Mucosa of descending colon (tissue), 3 donors: Measurements from ENCODE around the gene PARVB. TPM values are rescaled to one million over a fixed set of nuclear protein-coding genes. Genes with fewer than 3 reads are reported as not detected.

Experiments used
- ATAC-seq: fragments of 200-7000 bp; cut with Tn5 transposase; one replicate; pipeline ENCODE4 v1.9.1; 2020; ENCODE audit warnings: mild to moderate bottlenecking, moderate library complexity
- DNase-seq, 3 donors: peaks; one replicate each; pipeline ENCODE4 v3.0.0-alpha.2; 2020
- H3K36me3 ChIP-seq: fragments of 200-600 bp; one replicate; pipeline ENCODE4 v1.8.0; 2021; ENCODE audit warnings: low read depth, mild to moderate bottlenecking
- H3K4me1 ChIP-seq: fragments of 200-600 bp; one replicate; pipeline ENCODE4 v1.8.0; 2021; ENCODE audit warnings: low read depth, mild to moderate bottlenecking
- H3K4me3 ChIP-seq: fragments of 200-600 bp; one replicate; pipeline ENCODE4 v1.8.0; 2021; ENCODE audit warnings: mild to moderate bottlenecking
- H3K9me3 ChIP-seq: fragments of 200-600 bp; one replicate; pipeline ENCODE4 v1.8.0; 2021; ENCODE audit warnings: mild to moderate bottlenecking
- CTCF ChIP-seq: fragments of 200-600 bp; IDR thresholded peaks from one replicate; pipeline ENCODE4 v1.8.0; 2022; ENCODE audit warnings: antibody characterized with exemption, mild to moderate bottlenecking
- intact Hi-C, 2 donors: fragments of 100-400 bp; cut with DNase I in 1 of 2; cut with micrococcal nuclease in 1 of 2; formaldehyde crosslinking; loops; one replicate each; pipeline versions ENCODE4 v1.11.0 to v1.11.1; 2022; cut with DNase I, micrococcal nuclease
- total RNA-seq, 3 donors: library from RNA; stranded (reverse); fragmentation: NEBNext Ultra II Directional in 2 of 3; extraction: Animal tissue kit (Norgen Biotek cat#: 25700) in 2 of 3; gene quantifications; one replicate each; pipeline versions ENCODE4 v1.2.1 to v1.2.4, GENCODE V29; 2021 to 2023
- donor health status: DM: no; HTN: no; CAD: no; lungs with moderate emphysema.
- donor health status: DM: no; HTN: no; CAD: no.
- donor health status: DM: no; HTN: yes; CAD: no.

Gene PARVB
- total RNA-seq, 3 donors from 2014 or later = 5.2 to 35.7 (median 14.9) TPM

GRCh38 chr22:44163536-44163935 is 139.4 kb downstream of the PARVB start:
- Histone ChIP-seq H3K36me3 (no peaks in the 10 kb centered on the region), H3K9me3 (no peaks in the 10 kb centered on the region), H3K4me1 (no peaks in the 10 kb centered on the region), H3K4me3 (no peak overlapping the region)
- ATAC-seq (no peak), DNase-seq (no peak)
- intact Hi-C loops = no loop called here
- TF ChIP-seq CTCF = no peak

- ATAC-seq (no peak), DNase-seq (no peak)
- Histone ChIP-seq H3K4me3 (no peak overlapping the region), H3K4me1 (no peaks in the 10 kb centered on the region), H3K36me3 (no peaks in the 10 kb centered on the region), H3K9me3 (no peaks in the 10 kb centered on the region)
- TF ChIP-seq CTCF = no peak
- intact Hi-C loops = no loop called here
These were observed 139.9 kb downstream of the PARVB start for GRCh38 chr22:44164031-44164430.

- Histone ChIP-seq H3K4me1 (no peaks in the 10 kb centered on the region), H3K4me3 (no peak overlapping the region), H3K36me3 (no peaks in the 10 kb centered on the region), H3K9me3 (no peaks in the 10 kb centered on the region)
- DNase-seq (no peak), ATAC-seq (no peak)
- TF ChIP-seq CTCF = no peak
- intact Hi-C loops = no loop called here
These were observed 141.3 kb downstream of the PARVB start for GRCh38 chr22:44165286-44165874.

GRCh38 chr22:44166498-44167276 is 142.6 kb downstream of the PARVB start:
- no peak for ATAC-seq

GRCh38 chr22:44167501-44167900 is 143.4 kb downstream of the PARVB start:
- no peaks in the 10 kb centered on the region for H3K4me1 ChIP-seq
- no peak for ATAC-seq
- H3K9me3 ChIP-seq = no peaks in the 10 kb centered on the region
- TF ChIP-seq CTCF = no peak
- no peak for DNase-seq
- intact Hi-C loops = no loop called here
- H3K36me3 ChIP-seq = no peaks in the 10 kb centered on the region
- no peak overlapping the region for H3K4me3 ChIP-seq

More at GRCh38 chr22:44166498-44167276, 142.6 kb downstream of the PARVB start:
- no peak for DNase-seq
- no peak for TF ChIP-seq CTCF
- Histone ChIP-seq H3K4me1 (no peaks in the 10 kb centered on the region), H3K36me3 (no peaks in the 10 kb centered on the region), H3K9me3 (no peaks in the 10 kb centered on the region), H3K4me3 (no peak overlapping the region)
- intact Hi-C loops = no loop called here
